Measurements from ENCODE around the gene TPSB2. TPM values are rescaled to one million over a fixed set of nuclear protein-coding genes. Genes with fewer than 3 reads are reported as not detected.

Gene TPSB2
- total RNA-seq, 1 experiment from 2014 or later = not detected

GRCh38 chr16:1265826-1266225 is 35.8 kb upstream of the TPSB2 start:
- H3K9me3 ChIP-seq (ENCODE audit: insufficient read depth, low read depth) = no peaks in the 10 kb centered on the region
- peaks cover 53% of the 10 kb centered on the region for H3K27me3 ChIP-seq (ENCODE audit: insufficient read depth, low read depth)
- ChIA-PET POLR2A (ENCODE audit: unreplicated experiment) (no interaction called here), CTCF (no interaction called here)
- intact Hi-C loops (cut with micrococcal nuclease; ENCODE audit: unreplicated experiment) = no loop called here
- no peak overlapping the region for H3K4me3 ChIP-seq
- H3K79me2 ChIP-seq (ENCODE audit: low read depth) = no peaks in the 10 kb centered on the region
- H2AFZ ChIP-seq = no peak overlapping the region
- no peaks in the 10 kb centered on the region; the same call in 1 of the 2 replicates for H3K4me1 ChIP-seq (replicated peaks; ENCODE audit: insufficient read depth)
- H3K27ac ChIP-seq = no peak overlapping the region
- BruUV-seq (replicated peaks) = no TSS peak
- no peak for TF ChIP-seq EZH2 (IDR thresholded peaks at IDR 0.05; ENCODE audit: low read depth)
- TF ChIP-seq CTCF (conservative IDR thresholded peaks at IDR 0.05) = no peak
- no peak overlapping the region for H3K4me2 ChIP-seq
- 0 out of 2 replicates have a peak, but pooled peaks cover 5% of the 10 kb centered on the region for H3F3A ChIP-seq (ENCODE audit: insufficient read depth, low read depth)
- DNase-seq = no peak
- no peaks in the 10 kb centered on the region for H4K20me1 ChIP-seq (ENCODE audit: insufficient read depth)
- H3K36me3 ChIP-seq (ENCODE audit: low read depth) = no peaks in the 10 kb centered on the region
- H3K9me2 ChIP-seq (ENCODE audit: insufficient read depth) = no peaks in the 10 kb centered on the region

GRCh38 chr16:1265090-1265630 is 35.2 kb upstream of the TPSB2 start:
- no peaks in the 10 kb centered on the region for H3K9me3 ChIP-seq (ENCODE audit: insufficient read depth, low read depth)
- H3F3A ChIP-seq (ENCODE audit: insufficient read depth, low read depth) = 0 out of 2 replicates have a peak, but pooled peaks cover 5% of the 10 kb centered on the region
- H3K79me2 ChIP-seq (ENCODE audit: low read depth) = no peaks in the 10 kb centered on the region
- TF ChIP-seq EZH2 (IDR thresholded peaks at IDR 0.05; ENCODE audit: low read depth) (no peak), CTCF (conservative IDR thresholded peaks at IDR 0.05) (no peak)
- H3K4me1 ChIP-seq (replicated peaks; ENCODE audit: insufficient read depth) = no peaks in the 10 kb centered on the region; the same call in 1 of the 2 replicates
- intact Hi-C loops (cut with micrococcal nuclease; ENCODE audit: unreplicated experiment) = no loop called here
- H3K4me2 ChIP-seq = no peak overlapping the region
- ChIA-PET POLR2A (ENCODE audit: unreplicated experiment) (no interaction called here), CTCF (no interaction called here)
- no peaks in the 10 kb centered on the region for H3K9me2 ChIP-seq (ENCODE audit: insufficient read depth)
- H3K36me3 ChIP-seq (ENCODE audit: low read depth) = no peaks in the 10 kb centered on the region
- no peaks in the 10 kb centered on the region for H4K20me1 ChIP-seq (ENCODE audit: insufficient read depth)
- DNase-seq = no peak
- H3K27ac ChIP-seq = no peak overlapping the region
- no TSS peak for BruUV-seq (replicated peaks)
- H3K27me3 ChIP-seq (ENCODE audit: insufficient read depth, low read depth) = peaks cover 59% of the 10 kb centered on the region
- no peak overlapping the region for H3K4me3 ChIP-seq
- no peak overlapping the region for H2AFZ ChIP-seq

GRCh38 chr16:1264345-1265089 is 34.5 kb upstream of the TPSB2 start:
- TF ChIP-seq EZH2 (IDR thresholded peaks at IDR 0.05; ENCODE audit: low read depth) = no peak
- TF ChIP-seq CTCF (conservative IDR thresholded peaks at IDR 0.05) = no peak
- Histone ChIP-seq H3K27ac (no peak overlapping the region), H3K4me1 (replicated peaks; ENCODE audit: insufficient read depth) (no peaks in the 10 kb centered on the region; the same call in 1 of the 2 replicates), H3K36me3 (ENCODE audit: low read depth) (no peaks in the 10 kb centered on the region), H3F3A (ENCODE audit: insufficient read depth, low read depth) (0 out of 2 replicates have a peak, but pooled peaks cover 5% of the 10 kb centered on the region), H3K79me2 (ENCODE audit: low read depth) (no peaks in the 10 kb centered on the region), H3K9me3 (ENCODE audit: insufficient read depth, low read depth) (no peaks in the 10 kb centered on the region), H4K20me1 (ENCODE audit: insufficient read depth) (no peaks in the 10 kb centered on the region), H2AFZ (no peak overlapping the region), H3K4me2 (no peak overlapping the region), H3K4me3 (no peak overlapping the region), H3K9me2 (ENCODE audit: insufficient read depth) (no peaks in the 10 kb centered on the region), H3K27me3 (ENCODE audit: insufficient read depth, low read depth) (peaks cover 66% of the 10 kb centered on the region)
- no TSS peak for BruUV-seq (replicated peaks)
- POLR2A ChIA-PET (ENCODE audit: unreplicated experiment) = no interaction called here
- DNase-seq = no peak
- intact Hi-C loops (cut with micrococcal nuclease; ENCODE audit: unreplicated experiment) = no loop called here
- CTCF ChIA-PET = no interaction called here
